ENCODE results near the gene PLCB1.

DNA sequence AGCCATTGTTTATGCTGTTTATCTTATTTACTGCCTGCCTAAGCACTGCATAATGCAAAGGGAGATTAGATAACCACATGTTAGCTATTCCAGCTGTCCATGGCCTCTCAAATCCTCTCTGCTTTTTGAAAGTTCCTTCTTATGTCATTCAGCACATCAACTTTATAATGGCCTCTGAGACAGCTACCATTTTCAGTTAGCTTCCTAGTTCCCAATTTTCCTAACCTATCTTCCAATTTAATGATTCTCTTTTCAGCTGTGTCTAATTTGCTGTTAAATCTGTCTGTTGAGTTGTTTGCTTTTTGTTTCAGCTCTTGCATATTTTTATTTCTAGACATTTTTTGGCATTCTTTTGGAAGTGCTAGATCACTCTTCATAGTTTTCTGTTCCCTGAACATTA, 763.4 kb downstream of the PLCB1 start:
- TF ChIP-seq CTCF (conservative IDR thresholded peaks at IDR 0.05; ENCODE audit: low read length) (no peak), EZH2phosphoT487 (IDR thresholded peaks at IDR 0.05; ENCODE audit: borderline replicate concordance) (no peak)
